Tibial nerve (tissue), 3 donors: ENCODE data around the gene EYS.

ENCODE experiments used
- POLR2A ChIP-seq, 2 donors: fragments of 450-650 bp; IDR thresholded peaks; one replicate each; pipeline ENCODE4 v1.6.1; 2017; ENCODE audit warnings: antibody characterized with exemption in 2 of 2, mild to moderate bottlenecking in 2 of 2, moderate library complexity in 2 of 2
- TF ChIP-seq, protein P1 (sequence below), 5 experiments: fragments of 200-600 bp in 3 of 5; fragments of 450-650 bp in 2 of 5; sonication (generic) in 3 of 5; IDR thresholded peaks; one replicate each; pipeline ENCODE4 v1.5.1; 2016 to 2019; ENCODE audit warnings: antibody characterized with exemption in 5 of 5, mild to moderate bottlenecking in 3 of 5, moderate library complexity in 2 of 5

DNA sequence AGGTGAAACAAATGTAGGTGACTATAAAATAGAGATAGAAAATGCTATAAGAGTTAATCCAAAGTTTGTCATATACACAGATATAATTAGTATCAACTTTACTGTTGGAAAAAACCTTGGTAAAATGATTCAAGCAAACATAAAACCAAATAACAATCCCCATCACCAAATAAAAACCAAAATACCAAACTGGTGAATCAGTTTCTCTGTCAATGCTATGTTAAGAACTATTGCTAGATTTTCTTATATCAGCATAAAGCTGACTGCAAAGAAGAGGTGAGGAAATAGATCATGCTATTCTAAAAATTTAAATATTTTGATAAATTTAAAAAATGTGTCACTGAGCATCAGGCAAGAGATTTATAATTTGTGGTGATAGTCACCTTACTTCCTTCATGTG, 1413.0 kb downstream of the EYS start:
- no peak for TF ChIP-seq POLR2A (IDR thresholded peaks at IDR 0.05)
- TF ChIP-seq, protein P1, sequence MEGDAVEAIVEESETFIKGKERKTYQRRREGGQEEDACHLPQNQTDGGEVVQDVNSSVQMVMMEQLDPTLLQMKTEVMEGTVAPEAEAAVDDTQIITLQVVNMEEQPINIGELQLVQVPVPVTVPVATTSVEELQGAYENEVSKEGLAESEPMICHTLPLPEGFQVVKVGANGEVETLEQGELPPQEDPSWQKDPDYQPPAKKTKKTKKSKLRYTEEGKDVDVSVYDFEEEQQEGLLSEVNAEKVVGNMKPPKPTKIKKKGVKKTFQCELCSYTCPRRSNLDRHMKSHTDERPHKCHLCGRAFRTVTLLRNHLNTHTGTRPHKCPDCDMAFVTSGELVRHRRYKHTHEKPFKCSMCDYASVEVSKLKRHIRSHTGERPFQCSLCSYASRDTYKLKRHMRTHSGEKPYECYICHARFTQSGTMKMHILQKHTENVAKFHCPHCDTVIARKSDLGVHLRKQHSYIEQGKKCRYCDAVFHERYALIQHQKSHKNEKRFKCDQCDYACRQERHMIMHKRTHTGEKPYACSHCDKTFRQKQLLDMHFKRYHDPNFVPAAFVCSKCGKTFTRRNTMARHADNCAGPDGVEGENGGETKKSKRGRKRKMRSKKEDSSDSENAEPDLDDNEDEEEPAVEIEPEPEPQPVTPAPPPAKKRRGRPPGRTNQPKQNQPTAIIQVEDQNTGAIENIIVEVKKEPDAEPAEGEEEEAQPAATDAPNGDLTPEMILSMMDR (IDR thresholded peaks at IDR 0.05) = no peak
